Skeletal muscle satellite cell (primary cell): ENCODE measurements around the gene CLIC1. TPM values are rescaled to one million over a fixed set of nuclear protein-coding genes. Genes with fewer than 3 reads are reported as not detected.

Experiments
- H3K27me3 ChIP-seq: 2 replicates; pipeline ENCODE4 v1.7.0; 2013; ENCODE audit warnings: low read length; ENCODE audit not compliant: control insufficient read depth, insufficient read depth
- H3K36me3 ChIP-seq: 2 replicates; pipeline ENCODE4 v1.7.0; 2013; ENCODE audit warnings: mild to moderate bottlenecking, control low read depth, low read length; ENCODE audit not compliant: insufficient read depth
- H3K4me1 ChIP-seq: 2 replicates; pipeline ENCODE4 v1.7.0; 2013; ENCODE audit warnings: low read length; ENCODE audit not compliant: control insufficient read depth, insufficient read depth
- H3K4me2 ChIP-seq: 2 replicates; pipeline ENCODE4 v1.7.0; 2013; ENCODE audit warnings: mild to moderate bottlenecking, low read length
- H3K4me3 ChIP-seq: 2 replicates; pipeline ENCODE4 v1.7.0; 2013; ENCODE audit warnings: low read length
- H3K9ac ChIP-seq: 2 replicates; pipeline ENCODE4 v1.7.0; 2013; ENCODE audit warnings: mild to moderate bottlenecking, low read depth, low read length, moderate library complexity
- H3K9me3 ChIP-seq: replicated peaks from 2 replicates; pipeline ENCODE4 v1.7.0; 2013; ENCODE audit warnings: mild to moderate bottlenecking, control low read depth, low read length
- small RNA-seq: library from RNA; depleted of rRNA; stranded (forward); fragments of <200 nt; gene quantifications from one replicate; pipeline ENCODE3, GENCODE V24; 2012

The CLIC1 gene

DNA sequence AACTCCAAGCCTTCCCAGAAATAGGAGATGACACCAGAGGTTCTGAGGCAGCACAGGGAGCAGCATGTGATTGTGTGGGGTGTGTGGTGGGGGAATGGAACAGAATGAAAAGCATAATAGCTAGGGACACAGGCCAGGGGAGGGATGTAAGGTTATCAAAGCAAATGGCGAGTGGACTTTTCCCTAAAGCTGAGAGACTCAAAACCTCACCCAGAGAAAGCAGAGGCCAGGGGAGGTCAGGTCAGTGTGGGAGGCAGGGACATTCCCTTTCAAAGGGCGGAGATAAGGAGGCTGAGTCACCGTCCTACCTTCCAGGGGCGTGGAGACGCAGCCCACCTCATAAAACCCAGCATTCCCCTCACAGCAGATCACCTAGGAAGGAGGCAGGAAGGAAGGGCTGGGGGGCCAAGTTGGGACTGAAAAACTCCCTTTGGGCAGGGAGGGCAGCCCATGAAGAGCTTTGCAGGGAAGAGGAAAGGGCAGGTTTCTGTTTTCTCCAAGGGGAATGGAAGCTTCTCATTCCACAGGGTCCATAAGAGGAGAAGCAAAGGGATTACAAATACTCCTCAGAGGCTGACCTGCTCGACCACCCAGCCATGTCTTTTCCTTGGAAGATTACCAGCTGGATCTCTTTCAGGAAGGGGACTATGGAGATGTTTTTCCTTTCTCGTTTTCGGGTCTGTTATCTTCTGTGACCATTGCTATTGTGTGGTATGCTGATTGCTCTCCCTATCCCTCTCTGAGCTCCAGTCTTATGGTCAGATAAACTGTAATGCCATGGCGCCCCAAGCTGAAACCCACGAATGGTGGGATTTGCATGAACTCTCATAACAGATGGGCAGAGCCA lies 45.9 kb downstream of the CLIC1 start:
- Histone ChIP-seq H3K4me2 (no peak overlapping the region), H3K36me3 (peaks cover 77% of the 10 kb centered on the region), H3K9me3 (no peaks in the 10 kb centered on the region), H3K4me3 (no peak overlapping the region), H3K27me3 (no peaks in the 10 kb centered on the region), H3K9ac (no peak overlapping the region), H3K4me1 (no peaks in the 10 kb centered on the region)

DNA sequence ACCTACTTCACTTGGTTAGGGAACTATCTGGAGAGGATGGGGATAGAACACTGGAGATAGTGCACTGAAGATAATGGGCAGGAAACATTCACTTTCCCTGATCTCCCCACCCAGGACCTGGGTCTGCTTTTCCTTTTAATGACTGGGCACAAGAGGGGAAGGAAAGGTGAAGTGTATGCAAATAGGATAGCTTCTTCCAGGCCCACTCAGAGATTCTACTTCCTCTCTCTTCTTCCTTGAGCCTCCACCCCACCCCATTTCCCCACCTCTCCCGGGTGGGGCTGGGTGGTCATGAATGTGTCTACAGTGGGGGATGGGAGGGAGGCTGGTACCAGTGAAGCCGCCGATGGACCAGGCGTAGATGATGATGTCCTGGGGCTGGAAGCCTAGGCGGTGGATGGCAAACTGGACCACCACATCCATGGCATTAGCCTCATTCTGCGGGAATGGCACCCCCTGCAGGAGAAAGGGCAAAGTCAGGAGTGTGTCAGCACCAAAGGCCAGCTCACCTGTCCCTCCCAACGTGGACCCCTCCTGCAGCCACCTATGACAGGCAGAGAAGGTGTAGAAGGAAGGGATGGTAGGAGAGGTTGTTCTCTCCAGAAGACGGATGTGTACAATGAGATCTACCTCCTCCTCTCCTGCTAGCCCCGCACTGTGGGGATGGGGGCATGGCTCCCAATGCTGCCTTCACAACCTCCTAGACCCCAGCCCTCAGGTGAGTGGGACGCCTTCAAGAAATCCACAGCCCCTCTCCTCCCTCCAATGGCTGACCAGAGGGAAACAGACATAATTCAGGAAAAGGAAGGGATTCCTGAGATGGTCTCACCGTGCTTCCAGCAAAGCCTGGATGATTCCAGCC lies 46.9 kb downstream of the CLIC1 start:
- Histone ChIP-seq H3K4me3 (no peak overlapping the region), H3K4me2 (no peak overlapping the region), H3K36me3 (peaks cover 74% of the 10 kb centered on the region), H3K4me1 (no peaks in the 10 kb centered on the region), H3K9me3 (no peaks in the 10 kb centered on the region), H3K9ac (no peak overlapping the region), H3K27me3 (no peaks in the 10 kb centered on the region)

DNA sequence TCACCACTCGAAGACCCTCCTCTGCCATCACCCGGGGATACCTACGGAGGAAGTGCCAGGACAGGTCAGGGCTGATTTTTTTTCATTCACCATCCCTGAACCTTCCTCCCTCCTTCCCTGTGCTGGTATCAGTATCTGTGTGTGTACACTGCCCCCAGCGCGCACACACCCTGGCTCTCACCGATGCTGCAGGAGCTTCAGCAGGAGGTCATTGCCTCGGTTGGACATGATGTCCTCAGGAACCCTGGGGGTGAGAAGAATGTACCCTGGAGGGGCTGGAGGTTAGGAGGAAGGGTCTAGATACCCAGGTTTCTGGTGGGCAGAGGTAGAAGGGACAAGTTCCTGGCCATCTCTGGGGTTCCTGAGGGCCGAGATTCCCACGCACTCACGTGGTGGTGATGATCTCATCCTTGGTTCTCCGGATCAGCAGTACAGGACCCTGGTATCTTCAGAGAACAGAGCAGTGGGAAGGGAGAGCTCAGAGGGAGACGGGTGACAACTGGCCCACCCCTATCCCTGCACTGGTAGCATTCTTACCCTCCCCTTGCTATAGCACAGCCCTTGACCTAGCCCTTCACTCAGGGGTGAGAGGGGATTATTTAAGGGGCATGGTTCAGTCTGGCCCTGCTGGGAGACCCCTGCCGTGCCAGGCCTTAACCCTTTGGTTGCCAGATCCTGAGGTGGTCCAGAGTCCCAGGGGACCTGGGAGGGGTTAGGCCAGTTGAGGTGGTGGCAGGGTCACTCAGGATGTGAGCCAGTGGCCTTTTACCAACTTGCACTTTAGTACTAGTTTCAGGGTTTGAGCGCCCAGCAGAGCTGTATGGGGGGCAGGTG lies 48.3 kb downstream of the CLIC1 start:
- no peaks in the 10 kb centered on the region for H3K27me3 ChIP-seq
- no peaks in the 10 kb centered on the region for H3K4me1 ChIP-seq
- H3K4me3 ChIP-seq: no peak overlapping the region
- no peak overlapping the region for H3K4me2 ChIP-seq
- H3K9me3 ChIP-seq: no peaks in the 10 kb centered on the region
- H3K36me3 ChIP-seq: peaks cover 68% of the 10 kb centered on the region
- H3K9ac ChIP-seq: no peak overlapping the region

DNA sequence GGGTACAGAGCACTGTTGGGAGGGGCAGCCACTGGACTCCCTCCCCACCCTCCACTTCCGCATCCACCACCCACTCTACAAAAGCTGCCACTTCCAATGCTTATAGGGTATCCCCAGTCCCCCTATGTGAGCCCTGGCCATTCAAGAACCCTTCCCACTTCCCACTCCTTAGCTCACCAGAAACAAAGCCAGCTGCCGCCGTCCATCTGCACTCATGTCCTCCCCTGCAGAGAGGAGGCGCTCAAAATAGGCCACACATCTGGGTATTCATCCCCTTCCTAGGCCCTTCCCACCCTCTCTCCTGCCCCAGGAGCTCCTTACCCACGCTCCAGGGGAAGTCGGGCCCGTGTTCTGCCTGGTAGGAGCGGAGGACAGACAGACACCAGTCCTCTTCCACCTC lies 49.0 kb downstream of the CLIC1 start:
- peaks cover 61% of the 10 kb centered on the region for H3K36me3 ChIP-seq
- no peak overlapping the region for H3K4me3 ChIP-seq
- no peaks in the 10 kb centered on the region for H3K4me1 ChIP-seq
- no peaks in the 10 kb centered on the region for H3K27me3 ChIP-seq
- no peaks in the 10 kb centered on the region for H3K9me3 ChIP-seq
- H3K4me2 ChIP-seq: no peak overlapping the region
- H3K9ac ChIP-seq: no peak overlapping the region

DNA sequence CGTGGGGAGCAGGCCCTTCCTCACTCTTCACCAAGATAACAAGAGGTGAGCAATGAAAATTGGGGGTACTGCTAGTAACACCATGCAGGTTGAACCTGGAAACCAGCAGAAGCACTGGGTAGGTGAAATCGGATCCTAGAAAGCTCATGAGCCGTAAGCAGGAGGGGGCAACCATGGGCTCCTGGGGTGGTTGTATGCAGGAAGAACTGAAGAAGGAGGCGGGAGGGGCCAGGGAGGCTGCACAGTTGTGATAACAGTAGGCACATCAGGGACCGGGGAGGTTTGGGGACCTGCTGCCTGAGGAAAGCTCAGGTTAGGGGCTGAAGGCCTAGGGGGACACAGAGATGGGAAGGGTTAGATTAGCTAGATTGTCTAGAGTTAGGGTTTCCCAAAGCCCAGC lies 49.8 kb downstream of the CLIC1 start:
- H3K9ac ChIP-seq: no peak overlapping the region
- H3K4me2 ChIP-seq: no peak overlapping the region
- H3K36me3 ChIP-seq: peaks cover 54% of the 10 kb centered on the region
- H3K27me3 ChIP-seq: no peaks in the 10 kb centered on the region
- peaks cover 3% of the 10 kb centered on the region for H3K4me1 ChIP-seq
- no peak overlapping the region for H3K4me3 ChIP-seq
- H3K9me3 ChIP-seq: no peaks in the 10 kb centered on the region

DNA sequence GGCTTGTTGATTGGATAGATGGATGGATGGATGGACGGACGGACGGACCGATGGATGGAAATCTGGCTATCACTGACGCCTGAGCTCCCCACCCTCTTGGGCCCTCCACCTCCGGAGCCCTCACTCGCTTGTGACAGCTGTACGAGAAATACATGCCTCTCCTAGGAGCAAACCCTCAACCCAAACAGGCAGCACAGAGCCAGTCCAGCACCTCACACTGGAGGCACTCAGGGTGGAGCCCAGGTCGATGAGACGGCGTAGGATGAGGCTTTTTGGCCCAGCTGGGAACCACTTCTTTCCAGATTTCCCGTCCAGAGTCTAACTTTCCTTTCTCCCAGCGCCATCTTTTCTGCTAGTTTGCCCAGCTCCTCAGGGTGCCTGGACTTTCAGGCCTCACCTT lies 52.7 kb downstream of the CLIC1 start:
- Histone ChIP-seq H3K36me3 (peaks cover 31% of the 10 kb centered on the region), H3K9me3 (no peaks in the 10 kb centered on the region), H3K4me2 (no peak overlapping the region), H3K27me3 (no peaks in the 10 kb centered on the region), H3K9ac (no peak overlapping the region), H3K4me1 (peaks cover 16% of the 10 kb centered on the region), H3K4me3 (no peak overlapping the region)

DNA sequence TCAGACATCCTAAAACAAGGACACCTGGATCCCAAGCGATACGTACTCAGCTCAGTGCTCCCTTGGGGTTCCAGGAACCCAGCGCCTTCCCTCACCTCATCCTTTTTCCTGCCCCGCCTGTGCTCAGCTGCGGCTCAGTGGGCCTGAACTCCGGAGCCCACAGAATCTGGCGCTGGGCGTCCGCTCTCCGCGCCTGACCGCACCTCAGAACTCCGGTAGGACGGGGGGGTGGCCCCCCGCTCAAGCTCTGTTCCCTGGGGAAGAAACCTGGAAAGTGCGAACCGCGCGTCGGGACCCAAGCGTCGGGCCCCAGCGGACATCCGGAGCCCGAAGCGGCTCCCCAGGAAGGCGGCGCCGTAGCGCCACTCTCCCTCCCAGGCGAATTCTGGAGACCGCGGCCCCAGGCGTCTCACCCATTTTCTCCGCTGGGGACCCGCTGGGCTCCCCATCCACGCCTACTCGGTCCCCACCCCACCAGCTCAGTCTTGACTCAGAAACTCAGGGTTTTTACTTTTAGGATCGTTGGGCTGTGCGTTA lies 55.1 kb downstream of the CLIC1 start:
- Histone ChIP-seq H3K36me3 (peaks cover 7% of the 10 kb centered on the region), H3K4me1 (peaks cover 16% of the 10 kb centered on the region), H3K9me3 (no peaks in the 10 kb centered on the region), H3K4me3 (peak overlapping the region; percentile 70), H3K9ac (peak overlapping the region; percentile 83), H3K27me3 (no peaks in the 10 kb centered on the region), H3K4me2 (peak overlapping the region; percentile 92)

Small RNA genes lying within 50 kb of the gene (small RNA-seq; reads per million reads assigned to genes)
- not detected for gene LY6G6D
- gene MIR4646: not detected
- not detected for gene MSH5-SAPCD1
- not detected for gene RF00019
- not detected for gene RNU6-850P
- not detected for gene SAPCD1
